ENCODE measurements around the gene SFN. TPM values are rescaled to one million over a fixed set of nuclear protein-coding genes. Genes with fewer than 3 reads are reported as not detected.
A peak's percentile ranks its signal among the peaks of the same experiment; 100 is the strongest.
"Not testable (repeated sequence)": the region's sequence is repeated elsewhere in the genome, so short reads cannot be mapped to it uniquely, and the experiment has no call there.

Gene SFN
- total RNA-seq, 2 donors from 2014 or later = 202 to 348 TPM

- DNase-seq (no peak), ATAC-seq (no peak)
- intact Hi-C loops (cut with DNase I, micrococcal nuclease) = no loop called here
Measured at GRCh38 chr1:26858891-26859640, 3.9 kb upstream of the SFN start.

DNA sequence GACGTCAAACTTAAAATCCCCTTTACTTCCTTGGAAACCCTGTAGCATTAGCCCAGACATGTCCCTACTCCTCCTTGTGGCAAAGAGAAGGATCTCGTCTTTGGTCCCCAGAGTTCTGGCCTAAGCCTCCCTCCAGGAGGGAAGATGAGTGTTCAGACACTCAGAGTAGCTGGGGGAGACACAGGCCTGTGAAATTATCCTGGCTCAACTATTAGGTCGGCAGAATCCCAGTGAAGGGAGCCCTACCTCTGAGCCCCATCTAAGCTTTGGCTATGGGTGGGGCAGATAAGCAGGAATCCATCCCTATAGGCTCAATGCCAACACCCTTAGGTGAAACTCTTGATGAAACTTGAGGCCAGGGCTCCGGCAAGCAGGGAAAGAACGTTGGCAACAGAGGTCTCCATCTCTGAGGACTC lies 1.7 kb upstream of the SFN start:
- intact Hi-C loops (cut with DNase I, micrococcal nuclease) = no loop called here
- DNase-seq (no peak), ATAC-seq (no peak)

DNA sequence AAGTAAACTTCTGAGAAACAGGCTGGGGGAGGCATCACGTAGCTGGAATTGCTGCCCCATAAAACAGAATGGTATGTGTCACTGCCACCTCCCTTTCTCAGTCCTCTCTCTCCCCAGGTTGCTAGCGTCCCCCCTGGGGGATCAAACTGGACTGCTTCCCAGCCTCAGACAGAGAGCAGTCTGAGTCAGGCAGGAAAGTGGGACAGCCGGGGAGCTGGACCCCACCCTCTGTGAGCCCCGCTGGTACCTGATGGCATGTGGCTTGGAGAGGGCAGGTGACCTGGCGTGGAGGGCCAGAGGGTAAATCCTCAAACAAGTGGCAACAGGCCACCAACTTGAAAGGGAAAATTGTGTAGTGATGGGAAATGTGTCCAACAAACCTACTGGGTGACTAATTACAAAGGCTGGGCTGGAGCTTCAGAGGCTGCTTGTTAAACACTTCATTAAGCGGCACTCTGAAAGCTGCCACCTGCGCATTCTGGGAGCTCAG lies 1.0 kb upstream of the SFN start:
- ATAC-seq = no peak
- intact Hi-C loops (cut with DNase I, micrococcal nuclease) = no loop called here
- DNase-seq = no peak

- peak in 1 of 2 donors; percentile 39 for DNase-seq
- intact Hi-C loops (cut with DNase I, micrococcal nuclease) = no loop called here
- peak; percentile 6 for ATAC-seq
Measured at GRCh38 chr1:26863685-26864077, 732 bp downstream of the SFN start.

- ATAC-seq (peak; percentile 74), DNase-seq (peak; percentile 96 to 97)
- intact Hi-C loops (cut with DNase I, micrococcal nuclease) = no loop called here
Measured at GRCh38 chr1:26864610-26865480, 1.9 kb downstream of the SFN start.

GRCh38 chr1:26873097-26873496 lies 10.1 kb downstream of the SFN start:
- not testable (repeated sequence) for DNase-seq, ATAC-seq
- intact Hi-C loops (cut with DNase I, micrococcal nuclease) = loop anchor here in 1 of 2 donors (10.0 kb wide), 2 partner anchors 58 to 268 kb away; no protein-coding TSS in a partner anchor

- no peak for ATAC-seq
- intact Hi-C loops (cut with DNase I, micrococcal nuclease) = loop anchor here in 1 of 2 donors (10.0 kb wide), 2 partner anchors 60 to 270 kb away; no protein-coding TSS in a partner anchor
- DNase-seq = no peak
Measured at GRCh38 chr1:26874896-26875295, 11.9 kb downstream of the SFN start.

GRCh38 chr1:26877326-26877725 lies 14.4 kb downstream of the SFN start:
- intact Hi-C loops (cut with DNase I, micrococcal nuclease) = loop anchor here in 1 of 2 donors (10.0 kb wide), 2 partner anchors 63 to 273 kb away; no protein-coding TSS in a partner anchor

DNA sequence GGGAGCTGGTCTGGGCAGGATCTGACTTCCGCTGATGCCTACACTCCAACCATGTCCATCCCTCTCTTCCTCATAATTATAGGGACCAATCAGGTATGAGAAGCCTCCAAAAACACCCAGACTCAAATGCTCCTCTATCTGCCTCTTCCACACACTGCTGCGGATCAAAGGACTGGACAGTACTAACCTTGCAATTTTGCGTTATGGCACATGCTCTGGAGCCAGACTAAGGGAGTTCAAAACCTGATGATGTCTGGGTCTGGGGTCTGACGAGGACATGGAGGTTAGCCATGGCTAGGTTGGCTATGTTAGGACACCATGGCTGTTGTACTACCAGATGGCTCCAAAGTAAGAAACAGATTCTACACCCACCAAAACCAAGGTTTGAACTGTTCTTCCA lies 16.8 kb downstream of the SFN start:
- DNase-seq (no peak), ATAC-seq (no peak)
- intact Hi-C loops (cut with DNase I, micrococcal nuclease) = loop anchor here in 1 of 2 donors (10.0 kb wide), 2 partner anchors 65 to 275 kb away; no protein-coding TSS in a partner anchor

More at GRCh38 chr1:26877326-26877725, 14.4 kb downstream of the SFN start:
- DNase-seq (no peak), ATAC-seq (no peak)

DNA sequence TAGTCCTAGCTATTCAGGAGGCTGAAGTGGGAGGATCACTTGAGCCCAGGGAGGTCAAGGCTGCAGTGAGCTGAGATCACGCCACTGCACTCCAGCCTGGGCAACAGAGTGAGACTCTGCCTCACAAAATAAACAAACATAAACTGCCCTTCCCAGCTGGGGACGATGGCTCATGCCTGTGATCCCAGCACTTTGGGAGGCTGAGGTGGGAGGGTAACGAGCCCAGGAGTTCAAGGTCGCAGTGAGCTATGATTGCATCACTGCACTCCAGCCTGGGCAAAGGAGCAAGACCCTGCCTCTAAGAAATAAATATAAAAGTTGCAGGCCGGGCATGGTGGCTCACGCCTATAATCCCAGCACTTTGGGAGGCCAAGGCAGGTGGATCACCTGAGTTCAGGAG lies 18.7 kb downstream of the SFN start:
- DNase-seq; intact Hi-C loops (cut with DNase I, micrococcal nuclease): not testable (repeated sequence)
- peak; percentile 53 for ATAC-seq

DNA sequence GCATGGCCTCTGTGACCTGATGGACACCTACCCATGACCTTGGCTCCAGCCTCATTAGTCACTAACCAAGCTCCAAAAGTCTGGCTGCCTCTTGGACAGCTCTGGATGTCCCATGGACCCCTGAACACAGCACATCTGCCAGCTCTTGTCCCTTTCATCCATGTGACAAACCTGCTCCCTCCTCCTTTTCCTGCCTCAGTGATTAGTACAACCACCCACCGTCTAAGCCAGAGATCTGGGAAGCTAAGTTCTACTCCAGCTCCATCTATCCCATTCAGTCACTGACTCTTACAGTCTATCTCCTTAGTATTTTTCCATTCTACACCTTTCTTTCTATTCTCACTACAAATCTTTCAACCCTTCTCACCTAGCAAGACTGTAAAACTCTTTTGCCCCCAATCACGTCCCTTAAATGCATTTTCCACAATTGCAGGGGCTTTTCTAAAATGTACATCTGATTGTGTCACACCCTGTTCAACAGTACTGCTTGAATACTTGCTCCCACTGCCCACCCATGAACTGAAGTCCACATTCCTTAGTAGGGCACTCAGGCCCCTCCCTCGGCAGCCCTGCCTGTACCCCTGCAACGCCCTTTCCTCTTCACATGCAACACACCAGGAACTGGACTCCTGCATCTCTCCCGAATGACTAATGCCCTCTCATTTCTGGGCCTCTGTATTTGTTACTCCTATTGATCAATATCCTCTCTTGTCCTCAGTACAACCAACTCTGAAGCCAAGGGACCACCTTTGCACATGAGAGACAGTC lies 19.9 kb downstream of the SFN start:
- ATAC-seq (no peak), DNase-seq (no peak)
- intact Hi-C loops (cut with DNase I, micrococcal nuclease) = no loop called here

- no peak for ATAC-seq
- no peak for DNase-seq
- intact Hi-C loops (cut with DNase I, micrococcal nuclease) = no loop called here
Measured at GRCh38 chr1:26887125-26887524, 24.2 kb downstream of the SFN start.

DNA sequence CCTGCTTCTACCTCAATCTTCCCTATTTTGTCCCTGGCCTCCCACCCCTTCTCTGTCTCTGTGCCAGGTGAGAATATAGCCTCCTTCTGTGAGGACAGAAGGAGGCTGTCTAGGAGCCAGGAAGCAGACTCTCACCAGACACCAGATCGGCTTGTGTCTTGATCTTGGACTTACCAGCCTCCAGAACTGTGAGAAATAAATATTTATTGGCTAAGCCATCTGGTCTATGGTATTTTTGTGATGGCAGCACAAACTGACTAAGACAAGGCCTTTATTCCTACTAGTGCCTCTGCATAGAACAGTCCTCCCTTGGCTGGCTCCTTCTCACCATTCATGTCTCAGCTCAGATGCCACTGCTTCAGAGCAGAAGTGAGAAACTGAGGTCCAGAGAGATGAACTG lies 25.3 kb downstream of the SFN start:
- no peak for DNase-seq
- no peak for ATAC-seq
- intact Hi-C loops (cut with DNase I, micrococcal nuclease) = no loop called here

DNA sequence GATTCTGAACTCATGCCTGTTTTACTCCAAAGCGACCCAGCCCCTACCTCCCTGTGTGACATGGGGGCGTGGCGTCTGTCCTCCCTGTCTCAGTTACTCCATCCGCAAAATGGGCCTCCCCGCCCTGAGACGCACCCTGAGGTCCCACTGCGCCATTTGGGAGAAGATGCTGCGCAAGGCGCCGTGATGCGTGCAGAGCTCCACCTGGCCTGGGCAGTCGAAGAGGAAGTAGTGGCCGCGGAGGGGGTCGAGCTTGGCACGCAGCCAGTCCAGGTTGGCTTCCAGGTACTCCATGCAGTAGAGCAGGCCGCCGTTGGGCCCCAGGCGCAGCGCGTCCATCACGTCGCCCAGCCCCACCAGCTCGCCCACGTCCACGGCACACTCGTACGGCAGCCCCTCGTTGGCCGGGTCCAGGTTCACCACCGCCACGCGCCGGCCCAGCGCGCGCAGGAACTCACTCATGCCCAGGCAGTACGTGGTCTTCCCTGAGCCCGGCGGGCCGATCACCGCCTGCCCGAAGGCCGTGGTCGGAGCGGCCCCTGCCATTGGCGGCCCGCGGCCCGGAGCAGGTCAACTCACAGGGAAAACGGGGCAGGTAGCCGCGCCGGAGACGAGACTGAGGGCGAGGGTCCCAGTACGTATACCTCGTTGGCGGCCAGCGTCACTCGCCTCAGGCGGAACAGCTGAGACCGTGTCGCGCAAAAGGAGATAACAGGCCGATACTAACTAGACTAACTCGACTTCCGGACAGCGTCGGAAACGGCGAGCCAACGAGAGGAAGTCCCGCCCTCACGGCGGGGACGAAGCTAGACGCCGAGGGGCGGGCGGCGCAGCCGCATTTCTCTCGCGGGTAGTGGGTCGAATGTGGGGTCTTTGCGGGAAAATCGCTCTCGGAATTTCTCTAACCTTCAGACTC lies 26.9 kb downstream of the SFN start, which contains the start of gene GPN2:
GPN2 (minus strand) TSS at position 733 of the 916 bp plus-strand sequence; CDS start at position 546, 187 bp downstream.
- DNase-seq (peak; percentile 83 to 88), ATAC-seq (peak; percentile 95)
- intact Hi-C loops (cut with DNase I, micrococcal nuclease) = no loop called here

DNA sequence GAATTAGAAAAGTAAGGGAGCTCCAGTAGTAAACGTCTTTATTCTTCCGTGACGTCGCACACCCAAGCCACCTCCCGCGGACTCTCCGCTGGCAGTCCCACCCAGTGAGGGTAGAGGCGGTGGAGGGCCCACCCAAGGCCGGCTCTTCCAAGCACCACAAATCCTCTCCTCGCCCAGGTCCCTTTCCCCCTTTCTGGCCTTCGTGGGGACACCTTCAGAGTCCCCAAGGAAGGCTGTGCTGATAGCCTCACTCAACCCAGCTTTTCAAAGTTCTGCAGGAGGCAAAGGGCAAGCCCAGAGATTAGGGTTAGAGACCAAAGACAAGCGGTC lies 27.5 kb downstream of the SFN start:
- intact Hi-C loops (cut with DNase I, micrococcal nuclease) = no loop called here
- ATAC-seq = peak; percentile 44
- DNase-seq = no peak

DNA sequence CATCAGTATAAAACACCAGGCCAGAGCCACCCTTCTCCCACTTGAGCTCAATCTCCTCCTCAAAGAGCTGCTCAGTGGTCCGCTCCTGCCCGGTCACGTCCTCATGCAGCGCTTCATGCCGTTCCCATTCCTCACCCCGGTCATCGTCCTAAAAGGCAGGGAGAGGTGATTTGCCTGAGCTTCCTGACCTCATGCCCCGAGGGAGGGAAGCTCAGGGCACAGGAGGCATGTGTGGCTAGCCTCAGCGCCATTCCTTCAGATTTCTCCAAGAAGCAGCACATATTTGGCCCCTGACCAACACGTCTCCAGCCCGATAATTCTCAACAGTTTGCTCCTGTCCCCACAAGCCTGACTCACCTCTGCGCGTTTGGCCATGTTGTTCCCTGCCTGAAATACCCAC lies 31.3 kb downstream of the SFN start:
- intact Hi-C loops (cut with DNase I, micrococcal nuclease) = no loop called here
- ATAC-seq (no peak), DNase-seq (no peak)

- ATAC-seq (no peak), DNase-seq (no peak)
- intact Hi-C loops (cut with DNase I, micrococcal nuclease) = no loop called here
Measured at GRCh38 chr1:26897351-26897750, 34.4 kb downstream of the SFN start.

All from left colon (tissue), 2 donors.